ENCODE data around the gene ATP6V0C. TPM values are rescaled to one million over a fixed set of nuclear protein-coding genes. Genes with fewer than 3 reads are reported as not detected.
A peak's percentile ranks its signal among the peaks of the same experiment; 100 is the strongest.

ATP6V0C gene
- total RNA-seq, 1 donor from 2014 or later, result 155 TPM

- peak overlapping the region; percentile 96 for H3K27ac Mint-ChIP-seq
- peaks cover 36% of the 10 kb centered on the region for H3K4me1 Mint-ChIP-seq (ENCODE audit: unreplicated experiment)
- no peaks in the 10 kb centered on the region for H3K9me3 Mint-ChIP-seq
- DNase-seq (ENCODE audit: extremely low spot score, unreplicated experiment), result no peak
- TF ChIP-seq CTCF (conservative IDR thresholded peaks at IDR 0.05), result no peak
- peaks cover 8% of the 10 kb centered on the region for H3K36me3 Mint-ChIP-seq
- peak overlapping the region; percentile 87 for H3K4me3 Mint-ChIP-seq
- H3K27me3 Mint-ChIP-seq, result no peaks in the 10 kb centered on the region
These were observed 5.3 kb downstream of the ATP6V0C start for GRCh38 chr16:2518823-2519710.

GRCh38 chr16:2519711-2520080 lies 5.9 kb downstream of the ATP6V0C start:
- Mint-ChIP-seq H3K27me3 (no peaks in the 10 kb centered on the region), H3K9me3 (no peaks in the 10 kb centered on the region), H3K36me3 (peaks cover 8% of the 10 kb centered on the region), H3K4me3 (peak overlapping the region; percentile 87), H3K4me1 (ENCODE audit: unreplicated experiment) (peaks cover 36% of the 10 kb centered on the region), H3K27ac (peak overlapping the region; percentile 96)
- DNase-seq (ENCODE audit: extremely low spot score, unreplicated experiment), result no peak
- TF ChIP-seq CTCF (conservative IDR thresholded peaks at IDR 0.05), result no peak

- peaks cover 35% of the 10 kb centered on the region for H3K4me1 Mint-ChIP-seq (ENCODE audit: unreplicated experiment)
- H3K4me3 Mint-ChIP-seq, result peak within 1 kb of the TSS; percentile 97
- H3K9me3 Mint-ChIP-seq, result no peaks in the 10 kb centered on the region
- peak within 1 kb of the TSS; percentile 99 for H3K27ac Mint-ChIP-seq
- peaks cover 8% of the 10 kb centered on the region for H3K36me3 Mint-ChIP-seq
- DNase-seq (ENCODE audit: extremely low spot score, unreplicated experiment), result peak; percentile 93
- TF ChIP-seq CTCF (conservative IDR thresholded peaks at IDR 0.05), result no peak
- no peaks in the 10 kb centered on the region for H3K27me3 Mint-ChIP-seq
These were observed 6.5 kb downstream of the ATP6V0C start, which contains the start of gene AMDHD2 for GRCh38 chr16:2520097-2520783. TSS of gene AMDHD2 (plus strand) at chr16:2520371. CDS start at chr16:2520459, 88 bp downstream.

- H3K4me3 Mint-ChIP-seq, result peak overlapping the region; percentile 97
- DNase-seq (ENCODE audit: extremely low spot score, unreplicated experiment), result peak; percentile 71
- H3K36me3 Mint-ChIP-seq, result peaks cover 8% of the 10 kb centered on the region
- no peaks in the 10 kb centered on the region for H3K27me3 Mint-ChIP-seq
- no peaks in the 10 kb centered on the region for H3K9me3 Mint-ChIP-seq
- H3K4me1 Mint-ChIP-seq (ENCODE audit: unreplicated experiment), result peaks cover 28% of the 10 kb centered on the region
- TF ChIP-seq CTCF (conservative IDR thresholded peaks at IDR 0.05), result peak; percentile 16
- peak overlapping the region; percentile 99 for H3K27ac Mint-ChIP-seq
These were observed 7.2 kb downstream of the ATP6V0C start for GRCh38 chr16:2520784-2521531.

GRCh38 chr16:2523801-2524231 lies 10.1 kb downstream of the ATP6V0C start:
- H3K4me1 Mint-ChIP-seq (ENCODE audit: unreplicated experiment), result peaks cover 7% of the 10 kb centered on the region
- no peaks in the 10 kb centered on the region for H3K27me3 Mint-ChIP-seq
- DNase-seq (ENCODE audit: extremely low spot score, unreplicated experiment), result no peak
- H3K36me3 Mint-ChIP-seq, result peaks cover 8% of the 10 kb centered on the region
- TF ChIP-seq CTCF (conservative IDR thresholded peaks at IDR 0.05), result no peak
- peak overlapping the region; percentile 77 for H3K27ac Mint-ChIP-seq
- H3K9me3 Mint-ChIP-seq, result no peaks in the 10 kb centered on the region
- peak overlapping the region; percentile 77 for H3K4me3 Mint-ChIP-seq
